ENCODE results near the gene PARD3. TPM values are rescaled to one million over a fixed set of nuclear protein-coding genes. Genes with fewer than 3 reads are reported as not detected.
"Not testable (repeated sequence)": the region's sequence is repeated elsewhere in the genome, so short reads cannot be mapped to it uniquely, and the experiment has no call there.

The PARD3 gene
- total RNA-seq (2014; rRNA removed; shearing (Covaris generic)), result 52.3 and 55.3 TPM in 2 replicates
- polyA plus RNA-seq (2015; cell fraction: cytosol; rRNA removed), result 35.9 and 51.1 TPM in 2 replicates
- 47.8 and 47.9 TPM in 2 replicates for polyA plus RNA-seq (2015; cell fraction: nucleus; rRNA removed)

- DNase-seq (ENCODE audit: low read depth), result peak; percentile 48
Observed at GRCh38 chr10:34815185-34816084, at the start of gene PARD3. PARD3 (minus strand) TSS chr10:34815296; CDS start chr10:34814995, 301 bp downstream.

GRCh38 chr10:34864149-34865067 is 49.3 kb upstream of the PARD3 start:
- DNase-seq (ENCODE audit: low read depth), result no peak

DNA sequence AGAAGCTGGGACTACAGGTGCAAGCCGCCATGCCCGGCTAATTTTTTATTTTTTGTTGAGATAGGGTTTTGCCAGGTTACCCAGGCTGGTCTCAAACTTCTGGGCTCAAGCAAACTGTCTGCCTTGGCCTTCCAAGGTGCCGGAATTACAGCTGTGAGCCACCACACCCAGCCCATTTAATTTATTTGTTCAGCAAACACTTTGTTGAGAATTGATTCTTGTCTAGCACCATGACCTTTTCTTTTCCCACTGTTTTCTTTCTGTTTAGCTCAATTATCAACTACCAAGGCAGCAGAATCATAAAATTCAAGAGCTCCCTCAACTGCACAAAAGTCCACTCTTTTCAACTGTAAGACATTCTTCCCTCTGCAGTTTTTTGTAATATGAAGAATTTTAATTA is 47.8 kb upstream of the PARD3 start:
- DNase-seq (ENCODE audit: low read depth), result no peak

DNA sequence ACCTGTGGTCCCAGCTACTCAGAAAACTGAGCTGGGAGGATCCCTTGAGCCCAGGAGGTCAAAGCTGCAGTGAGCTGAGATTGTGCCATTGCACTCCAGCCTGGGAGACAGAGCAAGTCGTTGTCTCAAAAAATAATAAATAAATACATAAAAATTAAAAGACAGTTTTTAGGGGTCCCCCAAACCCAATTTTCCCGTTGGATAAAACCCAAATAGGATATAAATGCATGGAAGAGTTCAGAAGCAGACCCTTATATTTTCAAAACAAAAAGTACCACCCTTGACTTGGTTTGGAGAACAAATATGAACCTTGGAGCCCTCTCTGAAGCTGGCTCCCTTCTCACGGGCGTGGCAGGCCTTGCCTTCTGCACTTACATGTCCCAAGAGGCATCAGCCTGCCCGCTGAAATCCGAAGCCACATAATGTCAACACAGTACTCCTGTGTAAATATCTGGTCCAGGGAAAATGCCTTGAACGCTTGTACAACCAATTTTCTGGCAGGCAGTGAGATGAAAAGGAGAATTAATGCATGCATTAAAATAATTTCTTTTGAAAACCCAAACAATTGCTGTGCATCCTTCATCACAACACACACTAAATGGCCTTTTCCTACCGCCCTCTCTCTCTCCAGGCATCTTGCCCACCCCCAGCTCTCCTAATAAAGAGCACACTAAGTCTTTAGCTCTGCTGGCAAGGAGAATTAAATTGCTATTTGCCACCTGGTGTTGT is 46.4 kb upstream of the PARD3 start:
- DNase-seq (ENCODE audit: low read depth), result no peak

DNA sequence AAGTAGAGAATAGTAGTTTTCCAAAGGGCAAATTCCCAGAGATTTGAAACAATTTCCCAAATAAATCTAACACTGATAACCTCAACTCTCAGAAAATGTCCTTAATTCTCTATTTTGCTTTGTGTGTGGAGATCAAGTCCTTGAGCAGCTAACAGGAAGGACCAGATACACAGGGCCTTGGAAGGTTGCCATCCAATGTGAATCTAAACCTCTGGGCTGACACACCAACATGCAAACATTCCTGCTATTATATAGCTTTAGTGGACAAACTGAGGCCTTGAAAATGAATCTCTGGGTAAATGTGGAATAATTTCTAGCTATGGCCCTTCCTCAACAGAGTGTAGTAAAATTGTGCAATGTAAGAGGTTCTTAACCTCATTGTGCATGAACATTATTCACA is 44.1 kb upstream of the PARD3 start:
- no peak for DNase-seq (ENCODE audit: low read depth)

DNA sequence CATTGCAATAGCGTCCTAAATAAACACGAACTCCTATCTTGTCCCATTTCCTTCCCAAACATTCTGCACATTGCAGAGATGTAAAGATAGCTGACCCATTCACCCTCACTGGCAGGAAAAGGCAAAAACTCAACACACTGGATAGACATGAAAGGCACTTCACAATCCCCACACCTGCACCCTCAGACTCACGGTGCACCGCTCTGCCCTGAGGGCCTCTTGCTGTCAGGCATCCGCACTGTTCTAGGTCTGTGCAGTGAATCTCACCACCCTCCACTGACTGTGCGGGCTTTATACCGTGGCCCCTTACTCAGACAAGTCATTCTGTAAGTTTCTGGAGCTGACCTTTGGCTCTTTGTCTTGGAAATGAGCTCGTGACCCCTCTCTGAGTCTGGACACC is 42.9 kb upstream of the PARD3 start:
- DNase-seq (ENCODE audit: low read depth), result no peak

DNA sequence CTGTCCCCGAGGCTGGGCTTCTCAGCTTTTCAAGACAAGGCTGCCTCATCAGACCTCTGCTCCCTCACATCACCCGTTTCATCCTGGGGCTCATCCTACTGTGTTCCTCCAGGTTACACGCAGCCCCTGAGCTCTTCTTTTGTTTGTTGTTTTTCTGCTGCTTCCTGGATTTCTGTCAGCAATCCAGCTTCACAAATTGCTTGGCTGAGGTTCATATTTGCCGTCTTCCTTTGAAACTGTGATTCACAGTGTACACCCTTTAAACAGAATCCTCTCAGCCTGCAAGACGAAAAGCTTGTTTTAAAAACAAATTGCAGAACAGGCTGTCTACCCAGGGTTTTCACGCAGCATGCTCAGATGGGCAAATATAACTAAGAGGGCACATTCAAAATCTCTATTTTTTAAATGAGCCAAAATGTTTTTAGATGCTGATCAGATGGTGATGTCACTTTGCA is 39.1 kb upstream of the PARD3 start:
- DNase-seq (ENCODE audit: low read depth), result peak; percentile 49

DNA sequence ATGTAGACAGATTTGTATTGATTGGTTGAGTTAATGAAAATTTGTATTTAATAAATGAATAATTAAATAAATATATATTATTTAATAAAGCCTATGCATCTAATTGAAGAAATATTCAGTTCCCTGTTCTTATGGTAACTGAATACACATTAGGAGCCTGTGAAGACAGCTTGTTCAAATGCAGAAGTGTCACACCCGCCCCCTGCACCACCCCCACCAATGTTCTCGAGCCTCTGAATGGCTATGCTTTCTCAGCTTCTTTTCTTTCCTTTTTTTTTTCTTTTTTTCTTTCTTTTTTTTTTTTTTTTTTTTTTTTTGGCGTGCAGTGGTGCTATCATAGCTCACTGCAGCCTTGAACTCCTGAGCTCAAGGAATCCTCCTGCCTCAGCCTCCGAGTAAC is 38.3 kb upstream of the PARD3 start:
- no peak for DNase-seq (ENCODE audit: low read depth)

DNA sequence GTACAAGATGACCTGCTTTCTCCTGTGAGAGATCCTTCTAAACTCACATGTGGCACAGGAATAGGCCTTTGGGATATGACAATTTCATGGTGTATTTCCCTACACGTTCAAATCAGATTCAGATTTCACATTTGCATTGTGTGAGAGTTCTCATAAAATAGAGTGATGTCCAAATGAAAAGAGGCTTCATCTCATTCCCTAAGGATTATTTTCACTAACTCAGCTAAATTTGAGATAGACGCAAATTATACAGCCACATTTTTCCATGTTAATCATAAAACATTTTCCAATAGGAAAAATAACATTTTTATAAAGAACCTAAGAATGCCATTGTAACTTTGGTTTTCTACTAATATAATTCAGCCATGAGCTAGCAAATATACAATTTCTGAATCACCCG is 35.5 kb upstream of the PARD3 start:
- DNase-seq (ENCODE audit: low read depth), result no peak

DNA sequence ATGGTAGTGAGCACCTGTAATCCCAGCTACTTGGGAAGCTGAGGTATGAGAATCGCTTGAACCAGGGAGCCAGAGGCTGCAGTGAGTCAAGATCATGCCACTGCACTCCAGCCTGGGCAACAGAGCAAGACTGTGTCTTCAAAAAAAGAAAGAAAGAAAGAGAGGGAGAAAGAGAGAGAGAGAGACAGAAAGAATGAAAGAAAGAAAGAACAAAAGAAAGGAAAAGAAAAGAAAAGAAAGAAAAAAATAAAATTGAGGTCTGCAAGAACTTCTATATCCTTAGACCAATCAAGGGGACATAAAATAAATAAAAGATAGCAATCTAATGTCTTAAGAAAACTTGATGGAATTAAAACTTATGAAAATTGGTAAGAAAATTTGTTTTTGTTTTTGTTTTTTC is 34.9 kb upstream of the PARD3 start:
- DNase-seq (ENCODE audit: low read depth), result no peak

GRCh38 chr10:34845070-34845469 is 30.0 kb upstream of the PARD3 start:
- DNase-seq (ENCODE audit: low read depth), result no peak

GRCh38 chr10:34844448-34844847 is 29.4 kb upstream of the PARD3 start:
- DNase-seq (ENCODE audit: low read depth), result no peak

DNA sequence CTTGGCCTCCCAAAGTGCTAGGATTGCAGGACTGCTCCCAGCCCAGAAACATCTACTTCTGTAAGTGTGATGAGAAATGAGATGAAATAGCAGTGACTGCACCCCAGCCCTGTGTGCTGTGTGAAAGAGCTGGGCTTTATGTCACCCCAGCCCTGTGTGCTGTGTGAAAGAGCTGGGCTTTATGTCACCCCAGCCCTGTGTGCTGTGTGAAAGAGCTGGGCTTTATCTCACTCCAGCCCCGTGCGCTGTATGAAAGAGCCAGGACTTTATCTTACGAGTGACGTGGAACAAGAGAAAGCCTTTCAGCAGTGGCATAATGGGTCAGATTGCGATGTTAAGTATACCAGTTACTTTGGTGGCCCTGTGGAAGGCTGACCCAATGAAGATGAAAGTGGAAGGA is 28.4 kb upstream of the PARD3 start:
- not testable (repeated sequence) for DNase-seq (ENCODE audit: low read depth)

DNA sequence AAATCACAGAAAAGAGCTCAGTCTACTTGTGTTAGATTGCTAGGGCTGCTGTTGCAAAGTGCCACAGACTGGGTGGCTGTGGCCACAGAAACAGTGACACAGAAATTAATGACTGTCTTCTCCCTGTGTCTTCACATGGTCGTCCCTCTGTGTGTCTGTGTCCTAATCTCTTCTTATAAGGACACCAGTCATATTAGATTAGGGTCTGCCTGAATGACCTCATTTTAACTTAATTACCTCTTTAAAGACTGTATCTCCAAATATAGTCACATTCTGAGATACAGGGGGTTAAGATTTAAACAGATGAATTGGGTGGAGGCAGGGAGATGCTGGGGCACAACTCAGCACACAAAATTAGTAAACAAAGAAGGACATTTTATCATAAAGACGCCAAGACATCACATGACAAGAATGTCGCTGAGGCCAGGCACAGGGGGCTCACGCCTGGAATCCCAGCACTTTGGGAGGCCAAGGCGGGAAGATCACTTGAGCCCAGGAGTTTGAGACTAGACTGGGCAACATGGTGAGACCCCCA is 23.3 kb upstream of the PARD3 start:
- DNase-seq (ENCODE audit: low read depth), result no peak

- no peak for DNase-seq (ENCODE audit: low read depth)
Observed at GRCh38 chr10:34835908-34836508, 20.9 kb upstream of the PARD3 start.

DNA sequence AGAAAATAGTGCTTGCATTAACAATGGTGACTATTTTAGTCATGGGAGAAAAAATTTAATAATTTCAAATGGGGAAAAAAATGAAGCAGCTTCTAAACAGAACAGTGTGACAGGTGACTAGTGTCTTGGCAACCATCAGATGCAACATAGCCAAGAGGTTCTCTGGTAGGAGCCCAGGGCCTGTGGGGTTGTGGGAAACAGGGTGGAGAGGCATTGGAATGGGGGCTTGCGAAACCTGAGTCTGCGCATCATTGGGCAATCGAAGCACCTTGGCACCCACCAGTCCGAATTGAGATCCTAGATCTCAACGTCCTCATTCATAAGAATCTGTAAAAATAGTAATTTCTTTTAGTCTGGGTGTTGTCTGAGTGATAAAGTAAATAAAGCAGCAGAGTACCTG is 19.2 kb upstream of the PARD3 start:
- DNase-seq (ENCODE audit: low read depth), result no peak

GRCh38 chr10:34830217-34830822 is 15.2 kb upstream of the PARD3 start:
- no peak for DNase-seq (ENCODE audit: low read depth)

DNA sequence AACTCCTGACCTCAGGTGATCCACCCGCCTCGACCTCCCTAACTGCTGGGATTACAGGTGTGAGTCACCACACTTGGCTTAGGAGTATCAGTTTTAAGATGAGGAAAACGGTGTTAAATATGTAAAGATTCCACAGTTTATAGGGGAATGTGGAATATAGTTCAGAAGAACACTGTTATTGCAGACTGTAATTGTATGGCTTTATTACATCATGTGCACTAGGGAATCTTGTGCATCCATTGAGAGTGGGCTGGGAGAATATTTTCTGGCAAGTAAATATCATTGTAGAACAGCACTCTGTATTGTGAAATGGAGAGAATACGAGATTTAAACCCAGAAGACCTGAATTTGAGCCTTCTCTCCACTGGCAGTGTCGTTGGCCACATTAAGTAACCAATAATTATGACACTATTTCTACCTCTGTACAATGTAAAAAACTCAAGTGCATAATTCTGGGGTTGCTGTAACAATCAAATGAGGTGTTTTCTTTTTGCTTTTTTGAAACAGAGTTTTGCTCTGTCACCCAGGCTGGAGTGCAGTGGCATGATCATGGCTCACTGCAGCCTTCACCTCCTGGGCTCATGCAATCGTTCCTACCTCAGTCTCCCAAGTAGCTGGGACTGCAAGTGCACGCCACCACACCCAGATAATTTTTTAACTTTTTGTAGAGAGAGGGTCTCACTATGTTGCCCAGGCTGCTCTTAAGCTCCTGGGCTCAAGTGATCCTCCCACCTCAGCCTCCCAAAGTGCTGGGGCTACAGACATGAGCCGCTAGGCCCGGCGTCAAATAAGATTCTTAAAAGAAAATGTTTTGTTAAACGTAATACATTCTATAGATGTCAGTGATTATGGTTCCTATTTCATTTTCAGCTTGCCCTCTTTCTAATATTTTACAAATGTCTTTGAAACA is 12.0 kb upstream of the PARD3 start:
- DNase-seq (ENCODE audit: low read depth), result no peak

GRCh38 chr10:34826221-34826620 is 11.1 kb upstream of the PARD3 start:
- no peak for DNase-seq (ENCODE audit: low read depth)

All from HT1080 (cell line).